Retinal pigment epithelial cell (primary cell): ENCODE data around the gene NRXN2.
"Not testable (repeated sequence)": the region's sequence is repeated elsewhere in the genome, so short reads cannot be mapped to it uniquely, and the experiment has no call there.

Experiments used
- DNase-seq: peaks from one replicate; pipeline ENCODE4 v3.0.0-alpha.2; 2010; ENCODE audit warnings: low read depth
- H3K4me3 ChIP-seq: 2 replicates; pipeline ENCODE4 v1.5.1; 2011; ENCODE audit warnings: mild to moderate bottlenecking, low read length, control low read depth, moderate library complexity
- CTCF ChIP-seq: conservative IDR thresholded peaks from 2 replicates; pipeline ENCODE4 v1.5.1; 2011; ENCODE audit warnings: low read depth, low read length, control low read depth, inconsistent platforms

The NRXN2 gene

GRCh38 chr11:64711138-64711955, 11.7 kb downstream of the NRXN2 start:
- no peak for DNase-seq
- no peak for TF ChIP-seq CTCF
- no peak overlapping the region for H3K4me3 ChIP-seq

DNA sequence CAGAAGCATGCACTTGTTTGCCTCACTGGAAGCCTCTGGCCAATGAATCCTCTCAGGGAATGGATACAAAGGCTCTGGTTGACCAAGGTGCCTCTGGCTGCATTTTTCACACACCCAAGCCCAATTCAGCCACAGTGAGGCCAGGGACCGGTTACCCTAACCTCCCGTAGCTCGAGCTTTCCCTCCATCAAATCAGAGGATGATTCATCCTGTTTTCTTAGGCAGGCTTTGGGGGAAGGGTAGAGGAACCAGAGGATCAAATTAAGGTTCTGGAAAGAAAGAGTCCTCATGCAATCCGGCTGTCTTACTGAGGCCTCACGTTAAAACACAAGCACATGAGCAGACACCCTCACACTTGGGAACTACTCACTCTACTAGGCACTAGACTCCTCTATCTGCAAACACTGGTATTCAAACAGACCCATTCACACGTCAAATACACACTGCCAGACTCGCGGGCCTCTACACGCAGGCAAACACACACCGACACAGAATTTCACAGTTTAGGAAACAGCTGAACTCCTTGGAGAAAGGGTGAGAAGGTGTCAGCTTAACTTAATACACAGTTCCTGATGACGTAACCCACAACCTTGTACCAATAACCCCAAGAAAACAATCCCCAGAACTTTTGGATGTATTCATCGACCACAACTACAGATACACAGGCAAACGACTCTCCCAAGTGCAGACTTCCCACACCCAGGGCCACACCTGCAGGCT, 12.4 kb downstream of the NRXN2 start:
- no peak for TF ChIP-seq CTCF
- DNase-seq: no peak
- no peak overlapping the region for H3K4me3 ChIP-seq

GRCh38 chr11:64705501-64705900, 17.5 kb downstream of the NRXN2 start:
- no peak for TF ChIP-seq CTCF
- DNase-seq: no peak

DNA sequence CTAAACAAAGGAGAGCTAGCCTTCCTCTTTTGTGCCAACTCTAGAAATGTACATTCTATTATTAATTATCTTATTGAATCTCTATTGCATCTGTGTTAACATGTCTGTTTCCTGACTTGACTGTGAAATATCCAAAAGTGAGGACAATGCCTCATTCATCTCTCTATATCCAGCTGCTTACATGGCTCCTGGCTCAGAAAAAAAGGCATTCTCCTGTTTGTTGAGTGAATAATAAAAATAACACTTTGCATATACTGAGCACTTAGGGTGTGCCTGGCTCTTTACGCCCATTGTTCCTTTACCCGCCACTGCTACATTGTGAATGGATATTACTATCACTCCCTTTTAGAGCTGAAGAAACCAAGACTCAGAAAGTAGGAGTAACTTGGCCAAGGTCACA, 19.9 kb downstream of the NRXN2 start:
- DNase-seq: no peak
- no peak overlapping the region for H3K4me3 ChIP-seq
- no peak for TF ChIP-seq CTCF

More at GRCh38 chr11:64705501-64705900, 17.5 kb downstream of the NRXN2 start:
- no peak overlapping the region for H3K4me3 ChIP-seq

- not testable (repeated sequence) for H3K4me3 ChIP-seq, DNase-seq
These were observed 21.0 kb downstream of the NRXN2 start for GRCh38 chr11:64701956-64702355.

DNA sequence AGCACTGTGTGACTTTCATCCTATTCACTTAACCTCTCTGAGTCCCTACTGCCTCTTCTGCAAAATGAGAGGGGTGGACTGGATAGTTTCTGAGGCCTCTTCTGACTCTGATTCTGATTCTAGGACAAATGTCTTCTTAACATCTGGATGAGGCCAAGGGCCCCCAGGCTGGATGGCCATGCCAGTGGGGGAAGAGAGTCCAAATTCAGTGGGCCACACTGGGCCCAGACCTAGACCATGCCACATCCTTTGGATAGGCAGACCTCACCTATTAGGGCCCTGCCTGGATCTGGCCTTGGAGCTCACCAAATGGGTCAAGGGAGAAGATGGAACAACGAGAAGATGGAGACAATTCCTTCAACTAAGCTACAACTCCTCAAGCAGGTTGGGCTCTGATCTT, 24.6 kb downstream of the NRXN2 start:
- TF ChIP-seq CTCF: no peak
- no peak overlapping the region for H3K4me3 ChIP-seq
- DNase-seq: no peak

GRCh38 chr11:64697663-64698375, 25.2 kb downstream of the NRXN2 start:
- DNase-seq: no peak
- TF ChIP-seq CTCF: no peak
- no peak overlapping the region for H3K4me3 ChIP-seq
